Activated naive CD8-positive, alpha-beta T cell treated with anti-CD3 and anti-CD28 coated beads for 36 hours (primary cell): ENCODE results near the gene TARS1. TPM values are rescaled to one million over a fixed set of nuclear protein-coding genes. Genes with fewer than 3 reads are reported as not detected.

Experiments
- DNase-seq: peaks from one replicate; pipeline ENCODE4 v3.0.0; 2021
- H3K27ac Mint-ChIP-seq: one replicate; pipeline ENCODE4 v1.8.0; 2022; ENCODE audit warnings: mild to moderate bottlenecking, moderate library complexity, mixed read lengths
- H3K27me3 Mint-ChIP-seq: one replicate; pipeline ENCODE4 v1.8.0; 2022; ENCODE audit warnings: mild to moderate bottlenecking, mixed read lengths
- H3K36me3 Mint-ChIP-seq: one replicate; pipeline ENCODE4 v1.8.0; 2021; ENCODE audit warnings: mild to moderate bottlenecking, mixed read lengths
- H3K4me1 Mint-ChIP-seq: one replicate; pipeline ENCODE4 v1.8.0; 2021; ENCODE audit warnings: mixed read lengths
- H3K4me3 Mint-ChIP-seq: one replicate; pipeline ENCODE4 v1.8.0; 2022; ENCODE audit warnings: mild to moderate bottlenecking, moderate library complexity, mixed read lengths
- H3K9me3 Mint-ChIP-seq: one replicate; pipeline ENCODE4 v1.8.0; 2022; ENCODE audit warnings: mixed read lengths
- total RNA-seq, 2 experiments: library from RNA; stranded (reverse); gene quantifications; one replicate each; pipeline ENCODE4 v1.2.3, GENCODE V29; 2021

Gene TARS1
- total RNA-seq, 2 experiments from 2014 or later = 290 to 299 TPM

- H3K36me3 Mint-ChIP-seq = peaks cover 26% of the 10 kb centered on the region
- H3K27ac Mint-ChIP-seq = no peak overlapping the region
- H3K9me3 Mint-ChIP-seq = no peaks in the 10 kb centered on the region
These were observed 24.4 kb downstream of the TARS1 start for GRCh38 chr5:33465120-33465519.

GRCh38 chr5:33468775-33469435, 28.1 kb downstream of the TARS1 start:
- no peak overlapping the region for H3K27ac Mint-ChIP-seq
- no peaks in the 10 kb centered on the region for H3K4me1 Mint-ChIP-seq
- no peak for DNase-seq
- H3K9me3 Mint-ChIP-seq = peaks cover 4% of the 10 kb centered on the region
- H3K27me3 Mint-ChIP-seq = no peaks in the 10 kb centered on the region
- no peak overlapping the region for H3K4me3 Mint-ChIP-seq
- peaks cover 47% of the 10 kb centered on the region for H3K36me3 Mint-ChIP-seq

More at GRCh38 chr5:33465120-33465519, 24.4 kb downstream of the TARS1 start:
- DNase-seq = no peak
- H3K4me1 Mint-ChIP-seq = peaks cover 3% of the 10 kb centered on the region
- H3K4me3 Mint-ChIP-seq = no peak overlapping the region
- no peaks in the 10 kb centered on the region for H3K27me3 Mint-ChIP-seq

- Mint-ChIP-seq H3K9me3 (peaks cover 15% of the 10 kb centered on the region), H3K4me1 (no peaks in the 10 kb centered on the region), H3K27ac (no peak overlapping the region), H3K27me3 (no peaks in the 10 kb centered on the region), H3K36me3 (peaks cover 64% of the 10 kb centered on the region), H3K4me3 (no peak overlapping the region)
- DNase-seq = no peak
These were observed 29.8 kb downstream of the TARS1 start for GRCh38 chr5:33470544-33470943.

GRCh38 chr5:33472805-33473409, 32.1 kb downstream of the TARS1 start:
- H3K9me3 Mint-ChIP-seq = peaks cover 17% of the 10 kb centered on the region
- peaks cover 74% of the 10 kb centered on the region for H3K36me3 Mint-ChIP-seq
- H3K27ac Mint-ChIP-seq = no peak overlapping the region
- H3K4me1 Mint-ChIP-seq = no peaks in the 10 kb centered on the region
- no peak overlapping the region for H3K4me3 Mint-ChIP-seq
- no peak for DNase-seq
- no peaks in the 10 kb centered on the region for H3K27me3 Mint-ChIP-seq

- Mint-ChIP-seq H3K36me3 (peaks cover 73% of the 10 kb centered on the region), H3K4me1 (no peaks in the 10 kb centered on the region), H3K27me3 (no peaks in the 10 kb centered on the region), H3K9me3 (peaks cover 17% of the 10 kb centered on the region), H3K4me3 (no peak overlapping the region), H3K27ac (no peak overlapping the region)
- DNase-seq = no peak
These were observed 33.2 kb downstream of the TARS1 start for GRCh38 chr5:33474004-33474403.

- H3K27ac Mint-ChIP-seq = no peak overlapping the region
- H3K36me3 Mint-ChIP-seq = peaks cover 76% of the 10 kb centered on the region
- no peak overlapping the region for H3K4me3 Mint-ChIP-seq
- no peak for DNase-seq
- no peaks in the 10 kb centered on the region for H3K27me3 Mint-ChIP-seq
- H3K9me3 Mint-ChIP-seq = peaks cover 17% of the 10 kb centered on the region
- H3K4me1 Mint-ChIP-seq = no peaks in the 10 kb centered on the region
These were observed 34.2 kb downstream of the TARS1 start for GRCh38 chr5:33474931-33475499.

- Mint-ChIP-seq H3K4me1 (no peaks in the 10 kb centered on the region), H3K27ac (no peak overlapping the region), H3K9me3 (peaks cover 17% of the 10 kb centered on the region), H3K27me3 (no peaks in the 10 kb centered on the region), H3K36me3 (peaks cover 71% of the 10 kb centered on the region), H3K4me3 (no peak overlapping the region)
- no peak for DNase-seq
These were observed 34.9 kb downstream of the TARS1 start for GRCh38 chr5:33475706-33476105.

GRCh38 chr5:33476992-33477391, 36.2 kb downstream of the TARS1 start:
- peaks cover 61% of the 10 kb centered on the region for H3K36me3 Mint-ChIP-seq
- no peak for DNase-seq
- H3K27me3 Mint-ChIP-seq = no peaks in the 10 kb centered on the region
- H3K4me1 Mint-ChIP-seq = no peaks in the 10 kb centered on the region
- H3K27ac Mint-ChIP-seq = no peak overlapping the region
- no peak overlapping the region for H3K4me3 Mint-ChIP-seq
- H3K9me3 Mint-ChIP-seq = peaks cover 17% of the 10 kb centered on the region

- Mint-ChIP-seq H3K4me1 (no peaks in the 10 kb centered on the region), H3K27me3 (no peaks in the 10 kb centered on the region), H3K4me3 (no peak overlapping the region), H3K36me3 (peaks cover 57% of the 10 kb centered on the region), H3K9me3 (peaks cover 17% of the 10 kb centered on the region), H3K27ac (no peak overlapping the region)
- no peak for DNase-seq
These were observed 37.1 kb downstream of the TARS1 start for GRCh38 chr5:33477816-33478215.

GRCh38 chr5:33479311-33479710, 38.5 kb downstream of the TARS1 start:
- no peak overlapping the region for H3K27ac Mint-ChIP-seq
- H3K9me3 Mint-ChIP-seq = peaks cover 9% of the 10 kb centered on the region
- H3K4me3 Mint-ChIP-seq = no peak overlapping the region
- DNase-seq = no peak
- H3K27me3 Mint-ChIP-seq = no peaks in the 10 kb centered on the region
- peaks cover 47% of the 10 kb centered on the region for H3K36me3 Mint-ChIP-seq
- H3K4me1 Mint-ChIP-seq = no peaks in the 10 kb centered on the region

- Mint-ChIP-seq H3K27me3 (no peaks in the 10 kb centered on the region), H3K27ac (no peak overlapping the region), H3K4me1 (no peaks in the 10 kb centered on the region), H3K9me3 (no peaks in the 10 kb centered on the region), H3K36me3 (peaks cover 32% of the 10 kb centered on the region), H3K4me3 (no peak overlapping the region)
- DNase-seq = no peak
These were observed 40.1 kb downstream of the TARS1 start for GRCh38 chr5:33480876-33481275.

- H3K4me1 Mint-ChIP-seq = no peaks in the 10 kb centered on the region
- DNase-seq = no peak
- no peaks in the 10 kb centered on the region for H3K27me3 Mint-ChIP-seq
- no peaks in the 10 kb centered on the region for H3K9me3 Mint-ChIP-seq
- no peak overlapping the region for H3K4me3 Mint-ChIP-seq
- no peak overlapping the region for H3K27ac Mint-ChIP-seq
- H3K36me3 Mint-ChIP-seq = peaks cover 20% of the 10 kb centered on the region
These were observed 41.6 kb downstream of the TARS1 start for GRCh38 chr5:33482335-33482734.

- Mint-ChIP-seq H3K9me3 (no peaks in the 10 kb centered on the region), H3K27ac (no peak overlapping the region), H3K27me3 (no peaks in the 10 kb centered on the region), H3K4me3 (no peak overlapping the region), H3K36me3 (peaks cover 11% of the 10 kb centered on the region), H3K4me1 (no peaks in the 10 kb centered on the region)
- no peak for DNase-seq
These were observed 46.5 kb downstream of the TARS1 start for GRCh38 chr5:33487236-33487635.

- Mint-ChIP-seq H3K4me3 (no peak overlapping the region), H3K9me3 (no peaks in the 10 kb centered on the region), H3K27ac (no peak overlapping the region), H3K4me1 (no peaks in the 10 kb centered on the region), H3K36me3 (peaks cover 4% of the 10 kb centered on the region), H3K27me3 (no peaks in the 10 kb centered on the region)
- no peak for DNase-seq
These were observed 48.0 kb downstream of the TARS1 start for GRCh38 chr5:33488558-33489355.

GRCh38 chr5:33489481-33490067, 48.8 kb downstream of the TARS1 start:
- no peaks in the 10 kb centered on the region for H3K4me1 Mint-ChIP-seq
- peaks cover 4% of the 10 kb centered on the region for H3K36me3 Mint-ChIP-seq
- no peak for DNase-seq
- H3K27me3 Mint-ChIP-seq = no peaks in the 10 kb centered on the region
- no peaks in the 10 kb centered on the region for H3K9me3 Mint-ChIP-seq
- H3K4me3 Mint-ChIP-seq = no peak overlapping the region
- H3K27ac Mint-ChIP-seq = no peak overlapping the region
